Naive thymus-derived CD4-positive, alpha-beta T cell (primary cell): Measurements from ENCODE around the gene PTPRE. TPM values are rescaled to one million over a fixed set of nuclear protein-coding genes. Genes with fewer than 3 reads are reported as not detected.

Source experiments
- ATAC-seq: fragments of 150-1000 bp; cut with Tn5 transposase; 2 replicates; pipeline ENCODE4 v1.10.0; 2021; ENCODE audit warnings: mild to moderate bottlenecking, moderate library complexity
- CTCF ChIA-PET: fragments of 350-600 bp; sonication (Branson Sonifier 250); formaldehyde crosslinking; loops from one replicate; lab custom pipeline; 2021; ENCODE audit warnings: antibody characterized with exemption; lab: Charles Lee
- POLR2A ChIA-PET: fragments of 350-600 bp; sonication (Branson Sonifier 250); formaldehyde crosslinking; loops from one replicate; lab custom pipeline; 2021; ENCODE audit warnings: antibody characterized with exemption, inconsistent platforms; lab: Charles Lee
- DNase-seq, 9 donors: peaks; one replicate each; pipeline versions ENCODE4 v3.0.0 to v3.0.0-alpha.2; 2020 to 2022; ENCODE audit warnings: mixed read lengths in 1 of 9
- H3K27ac ChIP-seq: one replicate; pipeline ENCODE4 v1.7.0; 2013; ENCODE audit warnings: mild to moderate bottlenecking, low read depth, low read length, moderate library complexity
- H3K27me3 ChIP-seq, 2 donors: one replicate each; pipeline ENCODE4 v1.7.0; 2013; ENCODE audit warnings: low read length in 2 of 2, mild to moderate bottlenecking in 2 of 2, moderate library complexity in 2 of 2; ENCODE audit not compliant: control insufficient read depth in 2 of 2, insufficient read depth in 2 of 2
- H3K36me3 ChIP-seq, 3 experiments: 1 replicate in 2 of 3; 2 replicates in 1 of 3; pipeline ENCODE4 v1.7.0; 2013; ENCODE audit warnings: low read length in 3 of 3, mild to moderate bottlenecking in 3 of 3, moderate library complexity in 1 of 3; ENCODE audit not compliant: insufficient read depth in 3 of 3, control insufficient read depth in 2 of 3
- H3K4me1 ChIP-seq, 2 donors: one replicate each; pipeline ENCODE4 v1.7.0; 2013; ENCODE audit warnings: low read length in 2 of 2, mild to moderate bottlenecking in 2 of 2, moderate library complexity in 1 of 2; ENCODE audit not compliant: control insufficient read depth in 2 of 2, insufficient read depth in 2 of 2
- H3K4me3 ChIP-seq: 2 replicates; pipeline ENCODE4 v1.7.0; 2013; ENCODE audit warnings: mild to moderate bottlenecking, low read length
- H3K9me3 ChIP-seq, 3 experiments: 1 replicate in 2 of 3; 2 replicates in 1 of 3; pipeline ENCODE4 v1.7.0; 2013; ENCODE audit warnings: low read length in 3 of 3; ENCODE audit not compliant: control insufficient read depth in 2 of 3
- H3K27ac Mint-ChIP-seq, 9 donors: one replicate each; pipeline ENCODE4 v1.8.0; 2020 to 2022; ENCODE audit warnings: mixed read lengths in 9 of 9, mild to moderate bottlenecking in 8 of 9, moderate library complexity in 5 of 9, inconsistent platforms in 2 of 9
- H3K27me3 Mint-ChIP-seq, 5 donors: one replicate each; pipeline ENCODE4 v1.8.0; 2021 to 2022; ENCODE audit warnings: mixed read lengths in 5 of 5, mild to moderate bottlenecking in 1 of 5
- H3K36me3 Mint-ChIP-seq, 5 donors: one replicate each; pipeline ENCODE4 v1.8.0; 2020 to 2022; ENCODE audit warnings: mixed read lengths in 5 of 5, mild to moderate bottlenecking in 3 of 5, inconsistent platforms in 1 of 5
- H3K4me1 Mint-ChIP-seq, 7 donors: one replicate each; pipeline ENCODE4 v1.8.0; 2020 to 2022; ENCODE audit warnings: mixed read lengths in 7 of 7, mild to moderate bottlenecking in 3 of 7, inconsistent platforms in 1 of 7
- H3K4me3 Mint-ChIP-seq, 10 donors: one replicate each; pipeline ENCODE4 v1.8.0; 2020 to 2022; ENCODE audit warnings: mild to moderate bottlenecking in 10 of 10, mixed read lengths in 10 of 10, moderate library complexity in 6 of 10, inconsistent platforms in 2 of 10
- H3K9me3 Mint-ChIP-seq, 11 donors: one replicate each; pipeline ENCODE4 v1.8.0; 2020 to 2022; ENCODE audit warnings: mixed read lengths in 11 of 11, mild to moderate bottlenecking in 4 of 11, inconsistent platforms in 1 of 11, moderate library complexity in 1 of 11
- intact Hi-C, 2 donors: fragments of 100-400 bp; cut with micrococcal nuclease; formaldehyde crosslinking; loops; one replicate each; pipeline ENCODE4 v1.15.1; 2023
- polyA plus RNA-seq, 2 donors: library from polyadenylated mRNA; unstranded; fragments of 300-500 nt; fragmentation: Illumina TruSeq; gene quantifications; one replicate each; pipeline ENCODE4 v1.2.3, GENCODE V29; 2021
- total RNA-seq, 6 experiments: library from RNA in 5 of 6; stranded (reverse) in 5 of 6; gene quantifications; 1 replicate in 5 of 6; 2 replicates in 1 of 6; pipeline ENCODE4 v1.2.3 and lab custom pipeline; 2021 to 2026

Gene PTPRE
- total and polyA plus RNA-seq, 7 experiments from 2014 or later: 6.6 to 237 (median 27.9) TPM

DNA sequence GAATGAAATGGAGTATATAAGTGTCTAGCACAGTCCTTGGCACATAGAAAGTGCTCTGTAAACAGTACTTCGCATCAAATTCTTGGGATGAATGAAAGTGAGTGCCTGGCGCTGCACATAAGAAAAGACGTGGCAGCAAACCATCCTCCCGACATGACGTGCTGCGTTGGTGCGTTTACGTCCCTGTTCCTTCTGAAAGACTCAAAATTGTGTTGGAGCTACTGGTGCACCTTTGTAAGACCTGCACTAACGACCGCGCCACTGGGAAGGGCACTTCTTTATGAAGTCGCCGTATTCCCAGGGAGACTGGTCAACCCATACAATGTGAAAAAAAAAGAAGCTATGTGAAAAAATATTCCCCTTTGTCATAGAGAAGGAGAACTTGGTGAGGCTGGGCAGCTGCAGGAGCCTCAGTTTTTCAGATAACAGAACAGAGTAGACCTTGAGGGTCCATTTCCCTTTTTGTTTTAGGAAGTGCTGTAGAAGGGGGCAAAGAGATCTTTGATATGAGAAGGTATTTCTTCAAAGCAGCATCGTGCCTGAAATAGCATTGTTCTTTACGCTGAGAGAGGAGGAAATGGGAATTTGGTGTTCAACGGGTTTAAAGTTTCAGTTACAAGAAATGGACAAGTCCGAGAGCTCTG lies 91.7 kb downstream of the PTPRE start:
- Histone ChIP-seq H3K27me3 (no peaks in the 10 kb centered on the region), H3K4me3 (no peak overlapping the region), H3K9me3 (no peaks in the 10 kb centered on the region), H3K4me1 (no peaks in the 10 kb centered on the region), H3K36me3 (no peaks in the 10 kb centered on the region), H3K27ac (no peak overlapping the region)
- DNase-seq (no peak), ATAC-seq (no peak)
- ChIA-PET CTCF (no interaction called here), POLR2A (no interaction called here)
- H3K4me3 Mint-ChIP-seq: no peak overlapping the region
- intact Hi-C loops: no loop called here
- no peaks in the 10 kb centered on the region for H3K36me3 Mint-ChIP-seq
- H3K27me3 Mint-ChIP-seq: peaks cover 0 to 27% (median 11%) of the 10 kb centered on the region in 5 donors
- H3K4me1 Mint-ChIP-seq: peaks cover 0 to 2% (median 0%) of the 10 kb centered on the region in 7 donors
- no peaks in the 10 kb centered on the region for H3K9me3 Mint-ChIP-seq
- no peak overlapping the region for H3K27ac Mint-ChIP-seq

GRCh38 chr10:127999297-128000129 lies 92.6 kb downstream of the PTPRE start:
- Histone ChIP-seq H3K4me3 (no peak overlapping the region), H3K4me1 (no peaks in the 10 kb centered on the region), H3K27ac (no peak overlapping the region), H3K27me3 (no peaks in the 10 kb centered on the region), H3K9me3 (no peaks in the 10 kb centered on the region), H3K36me3 (no peaks in the 10 kb centered on the region)
- H3K4me3 Mint-ChIP-seq: no peak overlapping the region
- intact Hi-C loops: no loop called here
- DNase-seq: no peak
- no peak overlapping the region for H3K27ac Mint-ChIP-seq
- peaks cover 0 to 30% (median 11%) of the 10 kb centered on the region in 5 donors for H3K27me3 Mint-ChIP-seq
- ChIA-PET POLR2A (no interaction called here), CTCF (no interaction called here)
- no peak for ATAC-seq
- peaks cover 0 to 2% (median 0%) of the 10 kb centered on the region in 7 donors for H3K4me1 Mint-ChIP-seq
- H3K36me3 Mint-ChIP-seq: no peaks in the 10 kb centered on the region
- no peaks in the 10 kb centered on the region for H3K9me3 Mint-ChIP-seq

- DNase-seq (no peak), ATAC-seq (no peak)
- no peak overlapping the region for H3K4me3 ChIP-seq
- intact Hi-C loops: no loop called here
- Mint-ChIP-seq H3K36me3 (no peaks in the 10 kb centered on the region), H3K4me1 (peaks cover 0 to 2% (median 0%) of the 10 kb centered on the region in 7 donors), H3K27me3 (peaks cover 0 to 30% (median 11%) of the 10 kb centered on the region in 5 donors), H3K27ac (no peak overlapping the region), H3K9me3 (no peaks in the 10 kb centered on the region), H3K4me3 (no peak overlapping the region)
- H3K36me3 ChIP-seq: no peaks in the 10 kb centered on the region
- ChIA-PET CTCF (no interaction called here), POLR2A (no interaction called here)
- no peaks in the 10 kb centered on the region for H3K9me3 ChIP-seq
- H3K4me1 ChIP-seq: no peaks in the 10 kb centered on the region
- H3K27me3 ChIP-seq: no peaks in the 10 kb centered on the region
- H3K27ac ChIP-seq: no peak overlapping the region
Observed at GRCh38 chr10:128000471-128001362, 93.8 kb downstream of the PTPRE start.

GRCh38 chr10:128001363-128001745 lies 94.5 kb downstream of the PTPRE start:
- POLR2A ChIA-PET: no interaction called here
- intact Hi-C loops: no loop called here

GRCh38 chr10:128001849-128002248 lies 94.9 kb downstream of the PTPRE start:
- Histone ChIP-seq H3K4me1 (no peaks in the 10 kb centered on the region), H3K27me3 (no peaks in the 10 kb centered on the region), H3K27ac (no peak overlapping the region), H3K4me3 (no peak overlapping the region), H3K9me3 (no peaks in the 10 kb centered on the region), H3K36me3 (no peaks in the 10 kb centered on the region)
- H3K9me3 Mint-ChIP-seq: no peaks in the 10 kb centered on the region
- peaks cover 0 to 2% (median 0%) of the 10 kb centered on the region in 7 donors for H3K4me1 Mint-ChIP-seq
- no peak overlapping the region for H3K27ac Mint-ChIP-seq
- H3K27me3 Mint-ChIP-seq: peaks cover 0 to 28% (median 11%) of the 10 kb centered on the region in 5 donors
- H3K4me3 Mint-ChIP-seq: no peak overlapping the region
- no peak for DNase-seq
- ATAC-seq: no peak
- intact Hi-C loops: no loop called here
- H3K36me3 Mint-ChIP-seq: no peaks in the 10 kb centered on the region
- POLR2A ChIA-PET: no interaction called here
- CTCF ChIA-PET: no interaction called here

More at GRCh38 chr10:128001363-128001745, 94.5 kb downstream of the PTPRE start:
- H3K4me3 ChIP-seq: no peak overlapping the region
- no peaks in the 10 kb centered on the region for H3K4me1 ChIP-seq
- no peak overlapping the region for H3K27ac ChIP-seq
- H3K36me3 Mint-ChIP-seq: no peaks in the 10 kb centered on the region
- H3K27me3 ChIP-seq: no peaks in the 10 kb centered on the region
- H3K9me3 Mint-ChIP-seq: no peaks in the 10 kb centered on the region
- no peaks in the 10 kb centered on the region for H3K9me3 ChIP-seq
- H3K4me3 Mint-ChIP-seq: no peak overlapping the region
- H3K27ac Mint-ChIP-seq: no peak overlapping the region
- DNase-seq: no peak
- peaks cover 0 to 30% (median 11%) of the 10 kb centered on the region in 5 donors for H3K27me3 Mint-ChIP-seq
- CTCF ChIA-PET: no interaction called here
- H3K36me3 ChIP-seq: no peaks in the 10 kb centered on the region
- ATAC-seq: no peak
- peaks cover 0 to 2% (median 0%) of the 10 kb centered on the region in 7 donors for H3K4me1 Mint-ChIP-seq

DNA sequence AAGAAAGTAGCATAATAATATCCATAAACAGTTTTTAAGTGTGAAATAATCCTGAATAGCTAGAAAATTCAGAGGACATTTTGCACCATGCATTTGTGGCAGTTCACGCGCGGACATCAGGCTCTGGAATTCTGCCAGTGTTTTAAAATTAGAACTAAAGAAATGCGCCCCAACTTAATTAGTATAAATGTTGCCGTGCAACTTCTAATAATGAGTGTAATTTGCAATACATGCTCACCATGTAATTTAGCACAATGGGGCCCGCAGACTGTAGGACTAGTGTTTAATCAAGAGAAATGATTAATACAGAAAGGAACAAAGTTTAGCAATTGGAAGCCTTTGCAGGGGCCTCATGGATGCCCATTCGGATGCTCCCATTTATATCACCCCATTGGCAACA lies 96.6 kb downstream of the PTPRE start:
- Histone ChIP-seq H3K27me3 (no peaks in the 10 kb centered on the region), H3K4me1 (no peaks in the 10 kb centered on the region), H3K36me3 (no peaks in the 10 kb centered on the region), H3K4me3 (no peak overlapping the region), H3K9me3 (no peaks in the 10 kb centered on the region), H3K27ac (no peak overlapping the region)
- ChIA-PET POLR2A (no interaction called here), CTCF (interaction anchor here (0.7 kb wide), 1 partner anchor 149 kb away, joined by 3 read pairs; no protein-coding TSS in a partner anchor)
- intact Hi-C loops: no loop called here
- H3K27me3 Mint-ChIP-seq: peaks cover 0 to 20% (median 10%) of the 10 kb centered on the region in 5 donors
- H3K4me3 Mint-ChIP-seq: no peak overlapping the region
- DNase-seq (no peak), ATAC-seq (no peak)
- H3K27ac Mint-ChIP-seq: no peak overlapping the region
- H3K36me3 Mint-ChIP-seq: no peaks in the 10 kb centered on the region
- no peaks in the 10 kb centered on the region for H3K9me3 Mint-ChIP-seq
- H3K4me1 Mint-ChIP-seq: peaks cover 0 to 2% (median 0%) of the 10 kb centered on the region in 7 donors
